Measurements from ENCODE around the gene KCNH8.

DNA sequence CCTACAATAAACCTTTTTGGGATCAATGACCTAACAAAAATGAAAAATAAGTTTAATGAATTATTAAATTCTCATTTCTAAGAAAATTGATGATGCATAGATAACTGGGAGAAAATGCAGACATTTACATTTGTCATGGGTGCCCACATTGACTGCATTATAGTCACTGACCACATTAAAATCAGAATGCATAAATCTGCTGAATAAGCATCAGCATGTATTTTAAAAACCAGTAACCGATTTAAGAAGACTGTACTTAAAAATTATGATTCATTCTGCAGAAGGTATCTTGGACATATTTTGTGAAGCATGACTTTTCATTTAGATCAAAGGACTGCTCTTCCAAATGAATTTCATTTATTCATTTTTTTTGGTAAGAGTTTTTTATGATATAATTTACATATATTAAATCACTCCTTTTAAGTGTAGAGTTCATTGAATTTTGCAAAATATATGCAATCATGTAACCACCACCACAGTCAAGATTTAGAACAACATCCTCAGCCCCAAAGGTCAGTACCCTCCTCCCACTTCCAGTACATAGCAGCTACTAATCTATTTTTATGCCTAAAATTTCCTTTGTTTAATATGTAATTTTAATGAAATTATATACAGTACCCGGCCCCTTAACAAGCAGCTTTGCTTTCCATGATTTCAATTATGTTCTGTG is 11.8 kb downstream of the KCNH8 start:
- TF ChIP-seq GATA2 (IDR thresholded peaks at IDR 0.05; ENCODE audit: low read depth, low read length) (no peak), GATA3 (IDR thresholded peaks at IDR 0.05; ENCODE audit: low read depth, low read length) (no peak)

All from SH-SY5Y (cell line).